ENCODE results near the gene SLC35F1. TPM values are rescaled to one million over a fixed set of nuclear protein-coding genes. Genes with fewer than 3 reads are reported as not detected.

Gene SLC35F1
- total and polyA plus RNA-seq, 2 experiments from 2014 or later, result 0.04 to 0.43 TPM

GRCh38 chr6:118297821-118298220 is 390.8 kb downstream of the SLC35F1 start:
- H3K27ac ChIP-seq, result no peak overlapping the region
- no peak overlapping the region for H3K4me3 ChIP-seq
- H4K20me1 ChIP-seq (ENCODE audit: insufficient read depth, poor library complexity, severe bottlenecking), result no peaks in the 10 kb centered on the region
- H3K27me3 ChIP-seq, result no peaks in the 10 kb centered on the region
- no peak overlapping the region for H3K4me2 ChIP-seq
- H3K9me2 ChIP-seq (replicated peaks; ENCODE audit: insufficient read depth), result no peaks in the 10 kb centered on the region
- no peaks in the 10 kb centered on the region for H3K9me3 ChIP-seq (ENCODE audit: low read depth)
- DNase-seq (ENCODE audit: low spot score), result no peak
- H3K36me3 ChIP-seq (replicated peaks; ENCODE audit: insufficient read depth, low read depth), result no peaks in the 10 kb centered on the region
- H3K79me2 ChIP-seq, result no peaks in the 10 kb centered on the region
- H2AFZ ChIP-seq, result no peak overlapping the region
- H3K4me1 ChIP-seq (ENCODE audit: insufficient read depth), result peaks cover 15% of the 10 kb centered on the region
- 92% methylated on average over 2 of the region's 2 CpGs for WGBS (ENCODE audit: low lambda C conversion rate, missing lambda C conversion rate)
- TF ChIP-seq EZH2phosphoT487 (IDR thresholded peaks at IDR 0.05; ENCODE audit: low read depth, severe bottlenecking, unreplicated experiment) (no peak), CTCF (IDR thresholded peaks at IDR 0.05; ENCODE audit: poor library complexity) (no peak), EZH2 (IDR thresholded peaks at IDR 0.05; ENCODE audit: borderline replicate concordance) (no peak)

- Histone ChIP-seq H3K9me2 (replicated peaks; ENCODE audit: insufficient read depth) (no peaks in the 10 kb centered on the region), H3K27ac (peak overlapping the region; percentile 29), H3K79me2 (no peaks in the 10 kb centered on the region), H4K20me1 (ENCODE audit: insufficient read depth, poor library complexity, severe bottlenecking) (no peaks in the 10 kb centered on the region), H2AFZ (no peak overlapping the region), H3K36me3 (replicated peaks; ENCODE audit: insufficient read depth, low read depth) (no peaks in the 10 kb centered on the region), H3K4me2 (no peak overlapping the region), H3K4me1 (ENCODE audit: insufficient read depth) (peaks cover 15% of the 10 kb centered on the region), H3K4me3 (no peak overlapping the region), H3K9me3 (ENCODE audit: low read depth) (no peaks in the 10 kb centered on the region), H3K27me3 (no peaks in the 10 kb centered on the region)
- no peak for TF ChIP-seq CTCF (IDR thresholded peaks at IDR 0.05; ENCODE audit: poor library complexity)
- TF ChIP-seq EZH2 (IDR thresholded peaks at IDR 0.05; ENCODE audit: borderline replicate concordance), result no peak
- no peak for TF ChIP-seq EZH2phosphoT487 (IDR thresholded peaks at IDR 0.05; ENCODE audit: low read depth, severe bottlenecking, unreplicated experiment)
- WGBS (ENCODE audit: low lambda C conversion rate, missing lambda C conversion rate), result 50% methylated on average over 8 of the region's 8 CpGs
- no peak for DNase-seq (ENCODE audit: low spot score)
Observed at GRCh38 chr6:118298476-118299427, 391.7 kb downstream of the SLC35F1 start.

- Histone ChIP-seq H3K79me2 (no peaks in the 10 kb centered on the region), H3K36me3 (replicated peaks; ENCODE audit: insufficient read depth, low read depth) (no peaks in the 10 kb centered on the region), H3K9me2 (replicated peaks; ENCODE audit: insufficient read depth) (no peaks in the 10 kb centered on the region), H3K9me3 (ENCODE audit: low read depth) (no peaks in the 10 kb centered on the region), H2AFZ (no peak overlapping the region), H3K4me1 (ENCODE audit: insufficient read depth) (peaks cover 15% of the 10 kb centered on the region), H3K27me3 (no peaks in the 10 kb centered on the region), H4K20me1 (ENCODE audit: insufficient read depth, poor library complexity, severe bottlenecking) (no peaks in the 10 kb centered on the region), H3K27ac (peak overlapping the region; percentile 2), H3K4me2 (no peak overlapping the region), H3K4me3 (no peak overlapping the region)
- DNase-seq (ENCODE audit: low spot score), result no peak
- 84% methylated on average over 4 of the region's 4 CpGs for WGBS (ENCODE audit: low lambda C conversion rate, missing lambda C conversion rate)
- TF ChIP-seq EZH2 (IDR thresholded peaks at IDR 0.05; ENCODE audit: borderline replicate concordance), result no peak
- TF ChIP-seq CTCF (IDR thresholded peaks at IDR 0.05; ENCODE audit: poor library complexity), result no peak
- no peak for TF ChIP-seq EZH2phosphoT487 (IDR thresholded peaks at IDR 0.05; ENCODE audit: low read depth, severe bottlenecking, unreplicated experiment)
Observed at GRCh38 chr6:118299457-118299856, 392.4 kb downstream of the SLC35F1 start.

Data from hepatocyte (in vitro differentiated cells).